GM21786 (cell line): ENCODE data around the gene PBX4.

Source experiments
- ATAC-seq: cut with Tn5 transposase; IDR thresholded peaks from one replicate; pipeline ENCODE4 v1.9.1; 2021; ENCODE audit not compliant: unreplicated experiment

Gene PBX4

GRCh38 chr19:19541616-19542015 lies 76.9 kb downstream of the PBX4 start:
- no peak for ATAC-seq

- ATAC-seq, result no peak
Observed at GRCh38 chr19:19540715-19541515, 77.6 kb downstream of the PBX4 start.

- ATAC-seq, result no peak
Observed at GRCh38 chr19:19540064-19540714, 78.3 kb downstream of the PBX4 start.

- ATAC-seq, result no peak
Observed at GRCh38 chr19:19539698-19540063, 78.8 kb downstream of the PBX4 start.

GRCh38 chr19:19538785-19539166 lies 79.7 kb downstream of the PBX4 start:
- no peak for ATAC-seq

GRCh38 chr19:19538061-19538784 lies 80.3 kb downstream of the PBX4 start, which contains the start of gene CILP2:
Gene CILP2 (plus strand): TSS chr19:19538265. CDS start chr19:19538350, 85 bp downstream.
- ATAC-seq, result no peak

- no peak for ATAC-seq
Observed at GRCh38 chr19:19537075-19538048, 81.1 kb downstream of the PBX4 start.

- no peak for ATAC-seq
Observed at GRCh38 chr19:19535311-19536191, 82.9 kb downstream of the PBX4 start.

- no peak for ATAC-seq
Observed at GRCh38 chr19:19534556-19535265, 83.8 kb downstream of the PBX4 start.

GRCh38 chr19:19533841-19534240 lies 84.6 kb downstream of the PBX4 start:
- no peak for ATAC-seq

- no peak for ATAC-seq
Observed at GRCh38 chr19:19532806-19533701, 85.4 kb downstream of the PBX4 start.

GRCh38 chr19:19531951-19532805 lies 86.3 kb downstream of the PBX4 start:
- no peak for ATAC-seq

- ATAC-seq, result no peak
Observed at GRCh38 chr19:19530889-19531288, 87.6 kb downstream of the PBX4 start.

GRCh38 chr19:19530423-19530804 lies 88.1 kb downstream of the PBX4 start:
- no peak for ATAC-seq

- no peak for ATAC-seq
Observed at GRCh38 chr19:19529783-19530422, 88.6 kb downstream of the PBX4 start.

- ATAC-seq, result no peak
Observed at GRCh38 chr19:19528721-19529490, 89.6 kb downstream of the PBX4 start, which contains the start of gene YJEFN3. Gene YJEFN3 (plus strand): TSS chr19:19528911. CDS start chr19:19528933, 22 bp downstream.
